GM12878 (cell line): ENCODE data around the gene SBF2. TPM values are rescaled to one million over a fixed set of nuclear protein-coding genes. Genes with fewer than 3 reads are reported as not detected.

Source experiments
- ATAC-seq: fragments of 200-7000 bp; cut with Tn5 transposase; 3 replicates; pipeline ENCODE4 v1.9.1; 2020; ENCODE audit warnings: mild to moderate bottlenecking, moderate library complexity
- BruUV-seq: library from RNA; stranded (reverse); fragments of 400-500 nt; replicated peaks from 2 replicates; lab custom pipeline; 2021; lab: Mats Ljungman, UMichigan
- CTCF ChIA-PET: fragments of 300-600 bp; sonication (Branson Sonifier 250); formaldehyde crosslinking; extraction: SDS; loops from one replicate; lab custom pipeline; 2021; ENCODE audit warnings: inconsistent platforms; lab: Yijun Ruan, JAX
- POLR2A ChIA-PET: fragments of 350-600 bp; formaldehyde crosslinking; extraction: SDS; loops from one replicate; lab custom pipeline; 2021; ENCODE audit warnings: inconsistent platforms; lab: Charles Lee
- RAD21 ChIA-PET: fragments of 300-600 bp; sonication (Branson Sonifier 250); formaldehyde crosslinking; loops from one replicate; lab custom pipeline; 2023; ENCODE audit warnings: antibody characterized with exemption; ENCODE audit not compliant: unreplicated experiment; lab: Charles Lee
- SMC1A ChIA-PET: fragments of 300-600 bp; sonication (Branson Sonifier 250); formaldehyde crosslinking; loops from one replicate; lab custom pipeline; 2023; ENCODE audit not compliant: unreplicated experiment, uncharacterized antibody; lab: Charles Lee
- DNase-seq: peaks from one replicate; pipeline ENCODE4 v3.0.0-alpha.2; 2011; ENCODE audit warnings: low read depth, low spot score
- FAIRE-seq: peaks from 3 replicates; lab custom pipeline; 2011; peaks lifted over from hg19 to GRCh38; lab: Jason Lieb, UNC
- H2AFZ ChIP-seq: 2 replicates; pipeline ENCODE4 v1.6.0; 2011; ENCODE audit warnings: low read depth, low read length, control low read depth; ENCODE audit not compliant: control insufficient read depth
- H3K27ac ChIP-seq: 2 replicates; pipeline ENCODE4 v1.5.1; 2011; ENCODE audit warnings: control low read depth; ENCODE audit not compliant: control insufficient read depth, insufficient read depth
- H3K27me3 ChIP-seq, 2 experiments: replicated peaks in 1 of 2; 2 replicates each; pipeline versions ENCODE4 v1.6.0 to v1.6.1; 2011; ENCODE audit warnings: low read length in 1 of 2; ENCODE audit not compliant: control insufficient read depth in 2 of 2, insufficient read depth in 2 of 2
- H3K36me3 ChIP-seq, 2 experiments: 2 replicates each; pipeline ENCODE4 v1.5.1; 2011; ENCODE audit warnings: low read length in 1 of 2; ENCODE audit not compliant: control insufficient read depth in 2 of 2, insufficient read depth in 2 of 2
- H3K4me1 ChIP-seq: 2 replicates; pipeline ENCODE4 v1.6.1; 2011; ENCODE audit warnings: mild to moderate bottlenecking, low read length, moderate library complexity, mixed read lengths; ENCODE audit not compliant: control insufficient read depth, insufficient read depth
- H3K4me2 ChIP-seq: 2 replicates; pipeline ENCODE4 v1.6.0; 2011; ENCODE audit warnings: control low read depth; ENCODE audit not compliant: control insufficient read depth, insufficient read depth
- H3K4me3 ChIP-seq: fragments of 200-600 bp; sonication (generic); 2 replicates; pipeline ENCODE4 v1.5.1; 2016
- H3K79me2 ChIP-seq: 2 replicates; pipeline ENCODE4 v1.6.0; 2011; ENCODE audit warnings: low read length; ENCODE audit not compliant: control insufficient read depth, insufficient read depth
- H3K9ac ChIP-seq: 2 replicates; pipeline ENCODE4 v1.8.0; 2011; ENCODE audit warnings: low read length, control low read depth, mixed read lengths; ENCODE audit not compliant: control insufficient read depth, insufficient read depth
- H3K9me3 ChIP-seq: replicated peaks from 3 replicates; pipeline ENCODE4 v1.5.1; 2011; ENCODE audit warnings: mild to moderate bottlenecking, low read length; ENCODE audit not compliant: control insufficient read depth, insufficient read depth
- H4K20me1 ChIP-seq: 2 replicates; pipeline ENCODE4 v1.6.0; 2011; ENCODE audit not compliant: control insufficient read depth, insufficient read depth
- EED ChIP-seq: sonication (generic); IDR thresholded peaks from 2 replicates; pipeline ENCODE4 v1.6.1; 2016; ENCODE audit warnings: antibody characterized with exemption, low read depth
- EGR1 ChIP-seq, 2 experiments: IDR thresholded peaks; 1 replicate in 1 of 2; 2 replicates in 1 of 2; pipeline ENCODE4 v1.6.1; 2011 to 2012; ENCODE audit warnings: low read depth in 2 of 2, low read length in 2 of 2, borderline replicate concordance in 1 of 2, mild to moderate bottlenecking in 1 of 2, moderate library complexity in 1 of 2
- ESRRA ChIP-seq: IDR thresholded peaks from 2 replicates; pipeline ENCODE4 v1.6.1; 2012; ENCODE audit warnings: mild to moderate bottlenecking, low read length, improper control_type of control experiment
- ETV6 ChIP-seq, 2 experiments: fragments of 450-650 bp in 1 of 2; IDR thresholded peaks in 1 of 2; conservative IDR thresholded peaks in 1 of 2; 2 replicates each; pipeline ENCODE4 v1.6.1; 2014; ENCODE audit warnings: antibody characterized with exemption in 1 of 2, borderline replicate concordance in 1 of 2, low read depth in 1 of 2, mild to moderate bottlenecking in 1 of 2, moderate library complexity in 1 of 2
- FOS ChIP-seq: IDR thresholded peaks from 3 replicates; pipeline ENCODE4 v1.6.1; 2011; ENCODE audit warnings: borderline replicate concordance; ENCODE audit not compliant: insufficient read length; ENCODE audit errors: extremely low read depth
- FOXM1 ChIP-seq: IDR thresholded peaks from 2 replicates; pipeline ENCODE4 v1.6.1; 2012; ENCODE audit warnings: low read depth, mild to moderate bottlenecking, inconsistent platforms, low read length, moderate library complexity
- MXI1 ChIP-seq: fragments of 150-350 bp; IDR thresholded peaks from 2 replicates; pipeline ENCODE4 v1.6.1; 2011; ENCODE audit warnings: low read depth, mild to moderate bottlenecking, inconsistent platforms, low read length, improper control_type of control experiment
- NBN ChIP-seq: fragments of 450-650 bp; IDR thresholded peaks from 2 replicates; pipeline ENCODE4 v1.6.1; 2016
- NFYB ChIP-seq: IDR thresholded peaks from 2 replicates; pipeline ENCODE4 v1.6.1; 2011; ENCODE audit warnings: low read depth, mild to moderate bottlenecking, low read length, improper control_type of control experiment, moderate library complexity; ENCODE audit not compliant: insufficient read depth
- PAX5 ChIP-seq: IDR thresholded peaks from 2 replicates; pipeline ENCODE4 v1.6.1; 2011; ENCODE audit warnings: low read depth, low read length, borderline replicate concordance
- PKNOX1 ChIP-seq: fragments of 450-650 bp; IDR thresholded peaks from 2 replicates; pipeline ENCODE4 v1.6.1; 2016; ENCODE audit warnings: mild to moderate bottlenecking
- RAD21 ChIP-seq: IDR thresholded peaks from 2 replicates; pipeline ENCODE4 v1.6.1; 2011; ENCODE audit warnings: mild to moderate bottlenecking, low read depth, low read length, moderate library complexity; ENCODE audit not compliant: insufficient read depth
- REST ChIP-seq: IDR thresholded peaks from 2 replicates; pipeline ENCODE4 v1.6.1; 2012; ENCODE audit warnings: mild to moderate bottlenecking, low read depth, low read length
- TARDBP ChIP-seq: IDR thresholded peaks from 2 replicates; pipeline ENCODE4 v1.6.1; 2016; ENCODE audit warnings: borderline replicate concordance
- TCF7 ChIP-seq: IDR thresholded peaks from 2 replicates; pipeline ENCODE4 v1.6.1; 2014; ENCODE audit warnings: antibody characterized with exemption, borderline replicate concordance
- USF1 ChIP-seq: IDR thresholded peaks from 2 replicates; pipeline ENCODE4 v1.6.1; 2011; ENCODE audit warnings: borderline replicate concordance, low read depth, mild to moderate bottlenecking, moderate library complexity, mixed read lengths, low read length; ENCODE audit not compliant: insufficient read depth; ENCODE audit errors: extremely low read length
- USF2 ChIP-seq: IDR thresholded peaks from 2 replicates; pipeline ENCODE4 v1.6.1; 2011; ENCODE audit warnings: low read depth, low read length, improper control_type of control experiment, borderline replicate concordance
- ZZZ3 ChIP-seq: IDR thresholded peaks from 2 replicates; pipeline ENCODE4 v1.6.1; 2011; ENCODE audit warnings: low read depth; ENCODE audit not compliant: control insufficient read depth, insufficient read length
- WGBS: methylation state at CpG from one replicate; pipeline ENCODE4 v1.1.6; 2016; ENCODE audit warnings: low lambda C conversion rate; ENCODE audit not compliant: insufficient replicate concordance, insufficient coverage; ENCODE audit errors: missing lambda C conversion rate; 5-methylcytosine and 5-hydroxymethylcytosine counted together
- in situ Hi-C: fragments of 300-500 bp; cut with MboI; formaldehyde crosslinking; loops from 9 replicates; pipeline ENCODE4 v1.14.3; 2018; ENCODE audit warnings: mixed read lengths
- intact Hi-C: fragments of 100-400 bp; cut with micrococcal nuclease; formaldehyde crosslinking; loops from one replicate; pipeline ENCODE4 v1.14.2; 2022; ENCODE audit not compliant: unreplicated experiment
- polyA plus RNA-seq, 11 experiments: library from polyadenylated mRNA; depleted of rRNA in 4 of 11; unstranded in 6 of 11; stranded (reverse) in 5 of 11; fragments of >200 nt; fragmentation: Nextera tagmentation in 4 of 11; fragmentation: Illumina TruSeq in 1 of 11; extraction: Ambion mirVana in 4 of 11; extraction: Trizol in 1 of 11; gene quantifications; 1 replicate in 1 of 11; 2 replicates in 10 of 11; pipeline versions ENCODE4 v1.2.1 to v1.2.3, GENCODE V29; 2011 to 2016; ENCODE audit warnings: inconsistent platforms in 2 of 11, missing spikeins in 2 of 11, low read depth in 1 of 11
- total RNA-seq, 4 experiments: library from RNA; depleted of rRNA in 3 of 4; stranded (reverse); fragments of >200 nt in 3 of 4; fragmentation: Illumina TruSeq in 1 of 4; extraction: Trizol in 1 of 4; gene quantifications; 2 replicates each; pipeline versions ENCODE4 v1.2.1 to v1.2.3, GENCODE V29; 2013 to 2021

SBF2 gene
- total and polyA plus RNA-seq, 10 of the 15 experiments (the other 5 are each of a cell fraction or from before 2014, with no cell fraction given): 0.24 to 2.3 (median 1.1) TPM

- Histone ChIP-seq H3K4me3 (no peak overlapping the region), H3K4me1 (no peaks in the 10 kb centered on the region), H3K79me2 (no peaks in the 10 kb centered on the region), H4K20me1 (no peaks in the 10 kb centered on the region), H3K36me3 (no peaks in the 10 kb centered on the region)
- no peak for DNase-seq
- intact Hi-C loops: loop anchor here (1.0 to 5.0 kb wide), 4 partner anchors 106 to 459 kb away; no protein-coding TSS in a partner anchor
- CTCF ChIA-PET: interaction anchor here (0.8 to 4.3 kb wide), 9 partner anchors 12 to 504 kb away, joined by 3 to 34 read pairs (median 4); no protein-coding TSS in a partner anchor
- in situ Hi-C loops: loop anchor here (5.0 kb wide), 2 partner anchors 109 to 459 kb away; no protein-coding TSS in a partner anchor
- SMC1A ChIA-PET: interaction anchor here (0.7 to 1.0 kb wide), 5 partner anchors 12 to 445 kb away, joined by 3 to 5 read pairs (median 3); no protein-coding TSS in a partner anchor
- POLR2A ChIA-PET: no interaction called here
- TF ChIP-seq RAD21 (no peak), TCF7 (no peak), USF2 (no peak), EED (no peak), REST (no peak), TARDBP (no peak), PAX5 (no peak), ETV6 (conservative IDR thresholded peaks at IDR 0.05 in 1 of 2, IDR thresholded peaks at IDR 0.05 in 1 of 2; ENCODE audit: borderline replicate concordance in 1 of 2, low read depth in 1 of 2) (no peak), FOS (no peak), NBN (no peak), NFYB (no peak), FOXM1 (no peak), EGR1 (IDR thresholded peaks at IDR 0.05; ENCODE audit: borderline replicate concordance in 1 of 2, low read depth in 2 of 2, low read length in 2 of 2) (no peak), ZZZ3 (no peak), PKNOX1 (no peak), USF1 (no peak), MXI1 (no peak), ESRRA (no peak)
- TF ChIP-seq, all 136 proteins: peak for 0
- Histone ChIP-seq H3K9ac (no peak overlapping the region), H2AFZ (no peak overlapping the region), H3K27me3 (no peaks in the 10 kb centered on the region; a peak in 1 of 4 replicates), H3K9me3 (no peaks in the 10 kb centered on the region), H3K27ac (no peak overlapping the region), H3K4me2 (no peak overlapping the region)
- RAD21 ChIA-PET: interaction anchor here (0.7 to 1.0 kb wide), 2 partner anchors 496 to 504 kb away, joined by 3 to 5 read pairs; no protein-coding TSS in a partner anchor
- FAIRE-seq: no peak
- 50% methylated on average over 2 of the region's 2 CpGs for WGBS
- BruUV-seq: no TSS peak
- ATAC-seq: no peak
Observed at GRCh38 chr11:9862981-9863380, 431.0 kb downstream of the SBF2 start.
